SU-DHL-6 (cell line): Measurements from ENCODE around the gene CPZ.

Experiments
- CTCF ChIP-seq: fragments of 200-600 bp; sonication (generic); IDR thresholded peaks from one replicate; pipeline ENCODE4 v1.5.1; 2017; ENCODE audit warnings: antibody characterized with exemption, mild to moderate bottlenecking, low read length, moderate library complexity; ENCODE audit not compliant: insufficient read depth, poor library complexity, severe bottlenecking
- EZH2phosphoT487 ChIP-seq: fragments of 200-600 bp; sonication (generic), shearing (Covaris generic); conservative IDR thresholded peaks from 2 replicates; pipeline ENCODE4 v1.6.1; 2018; ENCODE audit warnings: mild to moderate bottlenecking, antibody characterized with exemption, low read length, moderate library complexity, mixed read lengths

- no peak for TF ChIP-seq CTCF
- no peak for TF ChIP-seq EZH2phosphoT487
Observed at GRCh38 chr4:8644966-8645752, 52.6 kb downstream of the CPZ start.
